Liver (tissue), 3 donors: Measurements from ENCODE around the gene SIRT5.

ENCODE experiments used
- EGR1 ChIP-seq, 2 donors: IDR thresholded peaks; 2 replicates each; pipeline ENCODE4 v1.6.1; 2016 to 2018; ENCODE audit warnings: antibody characterized with exemption in 2 of 2, low read depth in 2 of 2
- FOXA1 ChIP-seq: IDR thresholded peaks from 2 replicates; pipeline ENCODE4 v1.6.1; 2016; ENCODE audit warnings: antibody characterized with exemption
- FOXA2 ChIP-seq: IDR thresholded peaks from 2 replicates; pipeline ENCODE4 v1.6.1; 2016; ENCODE audit warnings: antibody characterized with exemption
- RAD21 ChIP-seq, 2 donors: IDR thresholded peaks; 2 replicates each; pipeline ENCODE4 v1.6.1; 2016; ENCODE audit warnings: antibody characterized with exemption in 2 of 2, mild to moderate bottlenecking in 2 of 2
- TAF1 ChIP-seq: conservative IDR thresholded peaks from 2 replicates; pipeline ENCODE4 v1.6.1; 2016; ENCODE audit warnings: antibody characterized with exemption, mild to moderate bottlenecking
- YY1 ChIP-seq: IDR thresholded peaks from 2 replicates; pipeline ENCODE4 v1.6.1; 2016; ENCODE audit warnings: antibody characterized with exemption, mild to moderate bottlenecking
- TF ChIP-seq, protein P1 (sequence below): fragments of 150-350 bp; IDR thresholded peaks from 2 replicates; pipeline ENCODE4 v1.5.1; 2017; ENCODE audit warnings: improper control_type of control experiment, low read depth, low read length; ENCODE audit not compliant: missing input control
- TF ChIP-seq, protein P2 (sequence below): IDR thresholded peaks from 2 replicates; pipeline ENCODE4 v1.6.1; 2016; ENCODE audit warnings: antibody characterized with exemption
- TF ChIP-seq, protein P3 (sequence below): IDR thresholded peaks from 2 replicates; pipeline ENCODE4 v1.6.1; 2016; ENCODE audit warnings: antibody characterized with exemption, mild to moderate bottlenecking
- donor health status: healthy.
- donor health status: healthy.

DNA sequence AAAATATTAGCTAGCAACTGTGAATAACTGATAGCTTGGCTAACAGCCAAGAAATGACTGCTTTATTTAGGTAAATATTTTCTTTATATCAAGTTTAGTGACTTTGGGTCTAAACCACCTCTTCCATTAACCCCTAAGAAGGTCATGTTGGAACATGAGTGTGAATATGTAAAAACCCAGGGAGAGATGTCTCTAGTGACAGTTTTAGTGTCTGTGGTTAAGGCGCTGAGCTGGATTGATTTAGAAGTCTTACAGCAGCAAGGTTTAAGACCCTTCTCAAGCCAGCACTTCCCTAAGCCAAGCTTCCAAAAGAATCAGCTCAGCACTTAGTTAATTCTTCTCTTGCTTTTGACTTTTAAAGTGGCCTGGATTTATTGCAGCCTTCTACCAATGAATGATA, 11.4 kb upstream of the SIRT5 start:
- TF ChIP-seq FOXA1 (no peak), YY1 (no peak), TAF1 (no peak), FOXA2 (no peak), EGR1 (IDR thresholded peaks at IDR 0.05; ENCODE audit: low read depth in 2 of 2) (no peak), RAD21 (IDR thresholded peaks at IDR 0.05) (no peak)
- TF ChIP-seq, protein P1, sequence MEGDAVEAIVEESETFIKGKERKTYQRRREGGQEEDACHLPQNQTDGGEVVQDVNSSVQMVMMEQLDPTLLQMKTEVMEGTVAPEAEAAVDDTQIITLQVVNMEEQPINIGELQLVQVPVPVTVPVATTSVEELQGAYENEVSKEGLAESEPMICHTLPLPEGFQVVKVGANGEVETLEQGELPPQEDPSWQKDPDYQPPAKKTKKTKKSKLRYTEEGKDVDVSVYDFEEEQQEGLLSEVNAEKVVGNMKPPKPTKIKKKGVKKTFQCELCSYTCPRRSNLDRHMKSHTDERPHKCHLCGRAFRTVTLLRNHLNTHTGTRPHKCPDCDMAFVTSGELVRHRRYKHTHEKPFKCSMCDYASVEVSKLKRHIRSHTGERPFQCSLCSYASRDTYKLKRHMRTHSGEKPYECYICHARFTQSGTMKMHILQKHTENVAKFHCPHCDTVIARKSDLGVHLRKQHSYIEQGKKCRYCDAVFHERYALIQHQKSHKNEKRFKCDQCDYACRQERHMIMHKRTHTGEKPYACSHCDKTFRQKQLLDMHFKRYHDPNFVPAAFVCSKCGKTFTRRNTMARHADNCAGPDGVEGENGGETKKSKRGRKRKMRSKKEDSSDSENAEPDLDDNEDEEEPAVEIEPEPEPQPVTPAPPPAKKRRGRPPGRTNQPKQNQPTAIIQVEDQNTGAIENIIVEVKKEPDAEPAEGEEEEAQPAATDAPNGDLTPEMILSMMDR: no peak
- TF ChIP-seq, protein P2, sequence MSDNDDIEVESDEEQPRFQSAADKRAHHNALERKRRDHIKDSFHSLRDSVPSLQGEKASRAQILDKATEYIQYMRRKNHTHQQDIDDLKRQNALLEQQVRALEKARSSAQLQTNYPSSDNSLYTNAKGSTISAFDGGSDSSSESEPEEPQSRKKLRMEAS: no peak
- TF ChIP-seq, protein P3, sequence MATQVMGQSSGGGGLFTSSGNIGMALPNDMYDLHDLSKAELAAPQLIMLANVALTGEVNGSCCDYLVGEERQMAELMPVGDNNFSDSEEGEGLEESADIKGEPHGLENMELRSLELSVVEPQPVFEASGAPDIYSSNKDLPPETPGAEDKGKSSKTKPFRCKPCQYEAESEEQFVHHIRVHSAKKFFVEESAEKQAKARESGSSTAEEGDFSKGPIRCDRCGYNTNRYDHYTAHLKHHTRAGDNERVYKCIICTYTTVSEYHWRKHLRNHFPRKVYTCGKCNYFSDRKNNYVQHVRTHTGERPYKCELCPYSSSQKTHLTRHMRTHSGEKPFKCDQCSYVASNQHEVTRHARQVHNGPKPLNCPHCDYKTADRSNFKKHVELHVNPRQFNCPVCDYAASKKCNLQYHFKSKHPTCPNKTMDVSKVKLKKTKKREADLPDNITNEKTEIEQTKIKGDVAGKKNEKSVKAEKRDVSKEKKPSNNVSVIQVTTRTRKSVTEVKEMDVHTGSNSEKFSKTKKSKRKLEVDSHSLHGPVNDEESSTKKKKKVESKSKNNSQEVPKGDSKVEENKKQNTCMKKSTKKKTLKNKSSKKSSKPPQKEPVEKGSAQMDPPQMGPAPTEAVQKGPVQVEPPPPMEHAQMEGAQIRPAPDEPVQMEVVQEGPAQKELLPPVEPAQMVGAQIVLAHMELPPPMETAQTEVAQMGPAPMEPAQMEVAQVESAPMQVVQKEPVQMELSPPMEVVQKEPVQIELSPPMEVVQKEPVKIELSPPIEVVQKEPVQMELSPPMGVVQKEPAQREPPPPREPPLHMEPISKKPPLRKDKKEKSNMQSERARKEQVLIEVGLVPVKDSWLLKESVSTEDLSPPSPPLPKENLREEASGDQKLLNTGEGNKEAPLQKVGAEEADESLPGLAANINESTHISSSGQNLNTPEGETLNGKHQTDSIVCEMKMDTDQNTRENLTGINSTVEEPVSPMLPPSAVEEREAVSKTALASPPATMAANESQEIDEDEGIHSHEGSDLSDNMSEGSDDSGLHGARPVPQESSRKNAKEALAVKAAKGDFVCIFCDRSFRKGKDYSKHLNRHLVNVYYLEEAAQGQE: no peak
